ENCODE data around the gene ZNF471.

ZNF471 gene

DNA sequence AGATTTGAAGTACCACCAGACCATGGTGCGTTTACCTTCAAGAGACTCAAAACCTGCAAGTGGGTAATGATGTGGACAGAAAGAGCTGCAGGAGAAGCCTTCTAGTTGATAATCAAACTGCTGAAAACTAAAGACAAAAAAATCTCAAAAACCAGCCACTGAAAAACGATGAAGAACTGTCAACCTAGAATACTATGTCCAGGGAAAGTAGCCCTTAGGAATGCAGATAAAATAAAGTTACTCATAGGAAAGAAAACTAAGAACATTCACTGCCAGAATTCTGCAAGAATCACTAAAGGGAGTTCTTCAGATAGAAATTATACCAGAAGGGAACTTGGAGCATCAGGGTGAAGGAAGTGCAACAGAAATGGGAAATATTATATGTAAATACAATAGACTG lies 64.9 kb downstream of the ZNF471 start:
- Histone ChIP-seq H3K9me3 (ENCODE audit: control extremely low read depth in 1 of 5, control insufficient read depth in 4 of 5, insufficient read depth in 2 of 5, low read depth in 1 of 5, low read length in 4 of 5) (peaks cover 27 to 87% (median 49%) of the 10 kb centered on the region in 5 experiments), H3K4me3 (ENCODE audit: control insufficient read depth in 1 of 7, extremely low read depth in 1 of 7, insufficient read depth in 4 of 7, low read depth in 2 of 7, low read length in 6 of 7) (no peak overlapping the region), H3K4me1 (ENCODE audit: control extremely low read depth in 1 of 4, control insufficient read depth in 4 of 4, insufficient read depth in 4 of 4, low read length in 3 of 4) (peaks cover 0 to 6% (median 5%) of the 10 kb centered on the region in 4 experiments), H3K36me3 (ENCODE audit: control insufficient read depth in 4 of 4, insufficient read depth in 4 of 4, low read length in 3 of 4) (peaks cover 36 to 80% (median 48%) of the 10 kb centered on the region in 4 experiments), H3K27ac (ENCODE audit: insufficient read depth in 1 of 2, low read depth in 1 of 2, low read length in 2 of 2, poor library complexity in 1 of 2, severe bottlenecking in 2 of 2) (no peak overlapping the region), H3K27me3 (replicated peaks in 2 of 5; ENCODE audit: control insufficient read depth in 4 of 5, insufficient read depth in 5 of 5, low read length in 4 of 5) (no peaks in the 10 kb centered on the region)
- ChIA-PET CTCF (no interaction called here), POLR2A (no interaction called here)
- WGBS (ENCODE audit: insufficient coverage) = 50% methylated on average over 2 of the region's 2 CpGs
- peak; percentile 20 to 53 (median 52) for DNase-seq

DNA sequence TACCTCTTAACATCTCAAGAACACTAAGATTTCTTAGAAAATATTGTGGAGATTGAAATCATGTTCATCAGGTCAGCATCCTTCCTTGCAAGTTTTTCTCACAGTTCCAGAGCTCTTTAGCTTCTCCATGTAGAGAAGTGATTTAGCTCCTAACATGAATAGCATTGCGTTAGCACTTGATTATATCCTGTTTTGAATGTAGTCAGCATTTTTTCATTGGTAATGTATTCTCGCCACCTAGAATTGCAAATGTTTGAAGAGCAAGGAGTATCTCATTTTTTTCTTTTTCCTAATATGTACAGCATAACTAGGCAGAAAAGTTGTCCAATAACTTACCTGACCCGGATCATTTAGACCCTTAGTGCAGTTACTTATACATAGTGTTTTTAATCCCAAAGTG lies 66.3 kb downstream of the ZNF471 start:
- POLR2A ChIA-PET = no interaction called here
- peaks cover 36 to 77% (median 48%) of the 10 kb centered on the region in 4 experiments for H3K36me3 ChIP-seq (ENCODE audit: control insufficient read depth in 4 of 4, insufficient read depth in 4 of 4, low read length in 3 of 4)
- 93% methylated on average over 2 of the region's 3 CpGs for WGBS (ENCODE audit: insufficient coverage)
- H3K4me1 ChIP-seq (ENCODE audit: control extremely low read depth in 1 of 4, control insufficient read depth in 4 of 4, insufficient read depth in 4 of 4, low read length in 3 of 4) = no peaks in the 10 kb centered on the region
- H3K27me3 ChIP-seq (replicated peaks in 2 of 5; ENCODE audit: control insufficient read depth in 4 of 5, insufficient read depth in 5 of 5, low read length in 4 of 5) = no peaks in the 10 kb centered on the region
- DNase-seq = no peak
- CTCF ChIA-PET = no interaction called here
- H3K9me3 ChIP-seq (ENCODE audit: control extremely low read depth in 1 of 5, control insufficient read depth in 4 of 5, insufficient read depth in 2 of 5, low read depth in 1 of 5, low read length in 4 of 5) = peaks cover 28 to 92% (median 56%) of the 10 kb centered on the region in 5 experiments
- no peak overlapping the region for H3K27ac ChIP-seq (ENCODE audit: insufficient read depth in 1 of 2, low read depth in 1 of 2, low read length in 2 of 2, poor library complexity in 1 of 2, severe bottlenecking in 2 of 2)
- H3K4me3 ChIP-seq (ENCODE audit: control insufficient read depth in 1 of 7, extremely low read depth in 1 of 7, insufficient read depth in 4 of 7, low read depth in 2 of 7, low read length in 6 of 7) = peak overlapping the region in 1 of 7 experiments; percentile 13

DNA sequence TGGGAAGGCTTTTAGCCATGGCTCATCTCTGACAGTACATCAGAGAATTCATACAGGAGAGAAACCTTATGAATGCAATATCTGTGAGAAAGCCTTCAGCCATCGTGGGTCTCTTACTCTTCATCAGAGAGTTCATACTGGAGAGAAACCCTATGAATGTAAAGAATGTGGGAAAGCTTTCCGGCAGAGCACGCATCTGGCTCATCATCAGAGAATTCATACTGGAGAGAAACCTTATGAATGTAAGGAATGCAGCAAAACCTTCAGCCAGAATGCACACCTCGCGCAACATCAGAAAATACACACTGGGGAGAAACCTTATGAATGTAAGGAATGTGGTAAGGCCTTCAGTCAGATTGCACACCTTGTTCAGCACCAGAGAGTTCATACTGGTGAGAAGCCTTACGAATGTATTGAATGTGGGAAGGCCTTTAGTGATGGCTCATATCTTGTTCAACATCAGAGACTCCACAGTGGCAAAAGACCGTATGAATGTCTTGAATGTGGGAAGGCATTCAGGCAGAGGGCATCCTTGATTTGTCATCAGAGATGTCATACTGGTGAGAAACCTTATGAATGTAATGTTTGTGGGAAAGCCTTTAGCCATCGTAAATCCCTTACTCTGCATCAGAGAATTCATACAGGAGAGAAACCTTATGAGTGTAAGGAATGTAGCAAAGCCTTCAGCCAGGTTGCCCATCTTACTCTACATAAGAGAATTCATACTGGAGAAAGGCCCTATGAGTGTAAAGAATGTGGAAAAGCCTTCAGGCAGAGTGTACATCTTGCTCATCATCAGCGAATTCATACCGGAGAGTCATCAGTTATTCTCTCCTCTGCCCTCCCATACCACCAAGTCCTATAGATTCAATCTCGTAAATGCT lies 70.3 kb downstream of the ZNF471 start:
- Histone ChIP-seq H3K36me3 (ENCODE audit: control insufficient read depth in 4 of 4, insufficient read depth in 4 of 4, low read length in 3 of 4) (peaks cover 18 to 46% (median 26%) of the 10 kb centered on the region in 4 experiments), H3K4me3 (ENCODE audit: control insufficient read depth in 1 of 7, extremely low read depth in 1 of 7, insufficient read depth in 4 of 7, low read depth in 2 of 7, low read length in 6 of 7) (peak overlapping the region in 1 of 7 experiments; percentile 27), H3K27me3 (replicated peaks in 2 of 5; ENCODE audit: control insufficient read depth in 4 of 5, insufficient read depth in 5 of 5, low read length in 4 of 5) (no peaks in the 10 kb centered on the region), H3K4me1 (ENCODE audit: control extremely low read depth in 1 of 4, control insufficient read depth in 4 of 4, insufficient read depth in 4 of 4, low read length in 3 of 4) (no peaks in the 10 kb centered on the region), H3K9me3 (ENCODE audit: control extremely low read depth in 1 of 5, control insufficient read depth in 4 of 5, insufficient read depth in 2 of 5, low read depth in 1 of 5, low read length in 4 of 5) (peaks cover 37 to 94% (median 48%) of the 10 kb centered on the region in 5 experiments), H3K27ac (ENCODE audit: insufficient read depth in 1 of 2, low read depth in 1 of 2, low read length in 2 of 2, poor library complexity in 1 of 2, severe bottlenecking in 2 of 2) (no peak overlapping the region)
- POLR2A ChIA-PET = no interaction called here
- WGBS (ENCODE audit: insufficient coverage) = 97% methylated on average over 10 of the region's 11 CpGs
- no peak for DNase-seq
- CTCF ChIA-PET = no interaction called here

Measured in common myeloid progenitor, CD34-positive (primary cell).